H1 (cell line): ENCODE data around the gene SLC7A9. TPM values are rescaled to one million over a fixed set of nuclear protein-coding genes. Genes with fewer than 3 reads are reported as not detected.

ENCODE experiments used
- CHD7 ChIP-seq: fragments of 300-600 bp; sonication (generic); IDR thresholded peaks from 2 replicates; pipeline ENCODE4 v1.7.1; 2012; ENCODE audit warnings: low read length, moderate library complexity, mild to moderate bottlenecking, inconsistent platforms; ENCODE audit not compliant: insufficient replicate concordance
- HDAC2 ChIP-seq, 2 experiments: fragments of 300-600 bp in 1 of 2; sonication (generic) in 1 of 2; IDR thresholded peaks; 2 replicates each; pipeline ENCODE4 v1.6.1; 2011 to 2012; ENCODE audit warnings: low read depth in 2 of 2, low read length in 2 of 2, mild to moderate bottlenecking in 2 of 2, moderate library complexity in 2 of 2, borderline replicate concordance in 1 of 2, inconsistent platforms in 1 of 2
- HDAC6 ChIP-seq: IDR thresholded peaks from one replicate; pipeline ENCODE4 v1.7.1; 2012; ENCODE audit warnings: low read depth, mild to moderate bottlenecking, inconsistent platforms, low read length, moderate library complexity
- JUN ChIP-seq: IDR thresholded peaks from 2 replicates; pipeline ENCODE4 v1.6.1; 2011; ENCODE audit warnings: low read depth, mild to moderate bottlenecking, improper control_type of control experiment, low read length
- JUND ChIP-seq: IDR thresholded peaks from 2 replicates; pipeline ENCODE4 v1.6.1; 2011; ENCODE audit warnings: mild to moderate bottlenecking, improper control_type of control experiment, low read length
- NRF1 ChIP-seq: IDR thresholded peaks from 2 replicates; pipeline ENCODE4 v1.6.1; 2011; ENCODE audit warnings: mild to moderate bottlenecking, low read depth, low read length, improper control_type of control experiment
- RAD21 ChIP-seq, 2 experiments: IDR thresholded peaks in 1 of 2; conservative IDR thresholded peaks in 1 of 2; 2 replicates each; pipeline ENCODE4 v1.6.1; 2011; ENCODE audit warnings: low read depth in 2 of 2, low read length in 2 of 2, improper control_type of control experiment in 1 of 2, inconsistent platforms in 1 of 2, mild to moderate bottlenecking in 1 of 2, moderate library complexity in 1 of 2
- SP4 ChIP-seq: IDR thresholded peaks from 2 replicates; pipeline ENCODE4 v1.6.1; 2012; ENCODE audit warnings: low read length, inconsistent platforms
- TAF7 ChIP-seq: optimal IDR thresholded peaks from 2 replicates; pipeline ENCODE3; 2011; ENCODE audit warnings: low read depth, mild to moderate bottlenecking, inconsistent platforms, low read length, moderate library complexity, borderline replicate concordance
- USF2 ChIP-seq: IDR thresholded peaks from 2 replicates; pipeline ENCODE4 v1.6.1; 2011; ENCODE audit warnings: low read length, improper control_type of control experiment
- polyA plus RNA-seq, 7 experiments: library from polyadenylated mRNA; depleted of rRNA in 3 of 7; stranded (reverse) in 5 of 7; unstranded in 2 of 7; fragments of >200 nt in 5 of 7; fragments of 200-250 nt in 2 of 7; gene quantifications; 1 replicate in 5 of 7; 2 replicates in 1 of 7; 4 replicates in 1 of 7; pipeline versions ENCODE4 v1.2.1 to v1.2.3, GENCODE V29; 2011 to 2013; ENCODE audit warnings: missing spikeins in 2 of 7, mixed read lengths in 2 of 7
- total RNA-seq: library from RNA; stranded (reverse); fragmentation: NEBNext Ultra II Directional; extraction: Animal tissue kit (Norgen Biotek cat#: 25700); gene quantifications from 2 replicates; pipeline ENCODE4 v1.2.1, GENCODE V29; 2021

Gene SLC7A9
- total and polyA plus RNA-seq, 2 of the 8 experiments (the other 6 are each of a cell fraction or from before 2014, with no cell fraction given), result 0.15 TPM; not detected in 1

- TF ChIP-seq CHD7 (no peak), JUND (no peak), USF2 (no peak), HDAC6 (no peak), SP4 (no peak), NRF1 (no peak), TAF7 (no peak), RAD21 (IDR thresholded peaks at IDR 0.05 in 1 of 2, conservative IDR thresholded peaks at IDR 0.05 in 1 of 2; ENCODE audit: low read depth in 2 of 2, low read length in 2 of 2) (no peak), JUN (no peak), HDAC2 (IDR thresholded peaks at IDR 0.05; ENCODE audit: borderline replicate concordance in 1 of 2, low read depth in 2 of 2, low read length in 2 of 2) (no peak)
These were observed 59.1 kb downstream of the SLC7A9 start (continued) for GRCh38 chr19:32810452-32810851.
